ENCODE results near the gene LYZL6.

GRCh38 chr17:35932586-35932985, 10.9 kb downstream of the LYZL6 start:
- no peak for TF ChIP-seq CTCF (IDR thresholded peaks at IDR 0.05)
- no peak for TF ChIP-seq POLR2AphosphoS5 (IDR thresholded peaks at IDR 0.05)
- TF ChIP-seq POLR2A (IDR thresholded peaks at IDR 0.05): no peak
